WI38 (cell line): ENCODE data around the gene DNTTIP2.

ENCODE experiments used
- H3K4me3 ChIP-seq: 2 replicates; pipeline ENCODE4 v1.5.1; 2011; ENCODE audit warnings: low read depth, mild to moderate bottlenecking, control low read depth, low read length
- CTCF ChIP-seq: IDR thresholded peaks from 2 replicates; pipeline ENCODE4 v1.5.1; 2012; ENCODE audit warnings: low read depth, mild to moderate bottlenecking, control low read depth, low read length

The DNTTIP2 gene

GRCh38 chr1:93908394-93909145, 29.6 kb upstream of the DNTTIP2 start:
- TF ChIP-seq CTCF = no peak
- peak overlapping the region; percentile 97 for H3K4me3 ChIP-seq

GRCh38 chr1:93907718-93908117, 28.7 kb upstream of the DNTTIP2 start:
- TF ChIP-seq CTCF = no peak
- peak overlapping the region; percentile 97 for H3K4me3 ChIP-seq

- TF ChIP-seq CTCF = no peak
- H3K4me3 ChIP-seq = no peak overlapping the region; the same call in 1 of the 2 replicates
Observed at GRCh38 chr1:93906480-93906879, 27.5 kb upstream of the DNTTIP2 start.

- no peak overlapping the region for H3K4me3 ChIP-seq
- no peak for TF ChIP-seq CTCF
Observed at GRCh38 chr1:93905734-93906133, 26.7 kb upstream of the DNTTIP2 start.

GRCh38 chr1:93905051-93905450, 26.0 kb upstream of the DNTTIP2 start:
- TF ChIP-seq CTCF = no peak
- no peak overlapping the region for H3K4me3 ChIP-seq

- no peak overlapping the region for H3K4me3 ChIP-seq
- TF ChIP-seq CTCF = no peak
Observed at GRCh38 chr1:93904228-93904627, 25.2 kb upstream of the DNTTIP2 start.

GRCh38 chr1:93900723-93901504, 21.9 kb upstream of the DNTTIP2 start:
- no peak for TF ChIP-seq CTCF
- no peak overlapping the region for H3K4me3 ChIP-seq
